ENCODE measurements around the gene MYLK. TPM values are rescaled to one million over a fixed set of nuclear protein-coding genes. Genes with fewer than 3 reads are reported as not detected.
"Not testable (repeated sequence)": the region's sequence is repeated elsewhere in the genome, so short reads cannot be mapped to it uniquely, and the experiment has no call there.

MYLK gene
- polyA plus RNA-seq, 3 donors: 125 to 143 (median 136) TPM

DNA sequence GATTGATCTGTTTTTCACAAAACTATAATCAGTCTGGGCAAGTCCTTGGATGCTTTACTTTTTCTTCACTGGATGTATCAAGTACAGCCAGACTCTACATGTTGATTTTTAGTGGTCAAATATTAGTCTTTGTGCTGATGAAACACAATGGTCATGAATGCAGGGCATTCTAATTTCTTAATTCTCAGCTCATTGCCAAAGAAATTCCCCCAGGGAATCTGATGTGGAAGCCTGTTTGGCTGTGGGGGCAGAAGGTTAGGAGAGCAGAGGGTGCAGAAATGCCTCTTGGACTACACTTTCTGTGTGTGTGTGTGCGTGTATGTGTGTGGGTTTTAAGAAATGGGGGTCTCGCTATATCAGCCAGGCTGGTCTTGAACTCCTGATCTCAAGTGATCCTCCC is 250.6 kb downstream of the MYLK start:
- DNase-seq (ENCODE audit: extremely low read depth in 1 of 11, low read depth in 9 of 11, low spot score in 4 of 11): no peak

- DNase-seq (ENCODE audit: extremely low read depth in 1 of 11, low read depth in 9 of 11, low spot score in 4 of 11): no peak
Observed at GRCh38 chr3:123632161-123632655, 251.9 kb downstream of the MYLK start.

DNA sequence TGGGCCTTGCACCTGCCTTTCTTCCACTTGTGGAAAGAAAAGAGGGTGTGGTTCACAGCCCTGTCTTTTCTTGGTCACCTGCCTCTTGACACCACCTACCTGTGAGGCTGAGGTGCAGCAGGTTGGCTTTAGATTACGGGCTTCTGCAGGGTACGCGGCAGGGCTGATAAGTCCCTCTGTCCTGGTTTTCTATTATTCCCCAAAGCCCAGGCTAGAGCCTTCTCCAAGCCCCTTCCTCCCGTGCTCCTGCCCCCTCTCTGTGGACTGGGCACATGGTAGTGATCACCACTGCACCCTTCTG is 254.4 kb downstream of the MYLK start:
- DNase-seq (ENCODE audit: extremely low read depth in 1 of 11, low read depth in 9 of 11, low spot score in 4 of 11): no peak

- DNase-seq (ENCODE audit: extremely low read depth in 1 of 11, low read depth in 9 of 11, low spot score in 4 of 11): no peak
Observed at GRCh38 chr3:123628996-123629746, 255.0 kb downstream of the MYLK start.

- DNase-seq (ENCODE audit: extremely low read depth in 1 of 11, low read depth in 9 of 11, low spot score in 4 of 11): no peak
Observed at GRCh38 chr3:123627673-123628670, 256.2 kb downstream of the MYLK start.

- DNase-seq (ENCODE audit: extremely low read depth in 1 of 11, low read depth in 9 of 11, low spot score in 4 of 11): no peak
Observed at GRCh38 chr3:123626881-123627280, 257.3 kb downstream of the MYLK start.

DNA sequence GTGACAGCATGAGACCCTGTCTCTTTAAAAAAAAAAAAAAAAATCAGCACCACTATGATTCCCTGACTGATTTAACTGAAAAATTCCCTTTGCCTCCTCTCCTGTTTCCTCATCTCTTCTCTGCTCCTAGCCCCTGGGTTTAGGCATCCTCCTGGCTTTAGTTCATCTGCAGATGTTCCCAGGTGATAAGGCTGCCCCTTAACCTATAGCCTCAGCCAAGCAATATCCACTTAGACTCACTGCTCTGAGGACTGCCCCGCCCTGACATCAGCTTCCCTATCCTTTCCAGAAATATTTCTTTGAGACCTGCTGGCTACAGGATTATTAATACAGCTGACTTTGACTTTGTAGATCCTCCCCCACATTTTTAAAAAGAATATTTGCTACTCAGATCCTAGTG is 259.8 kb downstream of the MYLK start:
- no peak for DNase-seq (ENCODE audit: extremely low read depth in 1 of 11, low read depth in 9 of 11, low spot score in 4 of 11)

GRCh38 chr3:123623346-123623880 is 260.7 kb downstream of the MYLK start:
- no peak for DNase-seq (ENCODE audit: extremely low read depth in 1 of 11, low read depth in 9 of 11, low spot score in 4 of 11)

DNA sequence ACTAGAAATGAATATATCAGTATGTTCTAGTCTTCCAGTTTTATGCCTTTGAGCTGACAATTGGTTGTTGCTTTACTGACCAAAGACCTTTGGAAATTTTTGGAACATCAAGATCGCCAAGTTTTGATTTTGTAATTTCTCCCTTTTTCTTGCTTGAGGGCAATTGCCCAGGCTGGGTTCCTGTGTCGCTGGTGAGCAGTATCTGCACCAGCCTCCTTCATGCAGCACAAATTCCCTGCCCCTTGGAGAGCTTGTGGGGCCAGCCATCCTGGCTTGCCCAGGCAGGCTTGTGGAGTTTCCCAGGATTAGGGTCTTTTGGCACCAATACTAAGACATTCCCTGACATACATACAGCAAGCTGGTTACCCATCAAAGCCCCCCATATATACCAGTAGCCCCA is 261.4 kb downstream of the MYLK start:
- no peak for DNase-seq (ENCODE audit: extremely low read depth in 1 of 11, low read depth in 9 of 11, low spot score in 4 of 11)

DNA sequence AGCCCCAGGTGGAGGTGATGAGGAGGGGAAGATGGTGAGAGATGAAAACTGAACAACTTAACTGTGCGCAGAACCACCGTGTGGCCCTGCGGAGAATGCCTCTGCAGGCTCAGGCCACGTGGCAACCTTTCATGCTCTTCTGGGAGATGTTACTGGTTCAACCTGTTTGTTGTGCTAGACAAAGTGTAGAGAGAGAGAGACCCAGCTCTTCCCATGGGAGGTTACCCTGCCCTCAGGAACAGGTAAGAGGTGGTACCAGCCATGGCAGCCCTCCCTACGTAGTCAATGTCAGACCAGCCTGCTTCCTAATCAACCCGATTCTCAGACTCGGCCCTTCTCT is 262.3 kb downstream of the MYLK start:
- no peak for DNase-seq (ENCODE audit: extremely low read depth in 1 of 11, low read depth in 9 of 11, low spot score in 4 of 11)

- DNase-seq (ENCODE audit: extremely low read depth in 1 of 11, low read depth in 9 of 11, low spot score in 4 of 11): no peak
Observed at GRCh38 chr3:123621186-123621849, 262.8 kb downstream of the MYLK start.

GRCh38 chr3:123620343-123620742 is 263.8 kb downstream of the MYLK start:
- no peak for DNase-seq (ENCODE audit: extremely low read depth in 1 of 11, low read depth in 9 of 11, low spot score in 4 of 11)

- DNase-seq (ENCODE audit: extremely low read depth in 1 of 11, low read depth in 9 of 11, low spot score in 4 of 11): peak in 2 of 11 donors; percentile 28 to 31
Observed at GRCh38 chr3:123618768-123619484, 265.2 kb downstream of the MYLK start.

- DNase-seq (ENCODE audit: extremely low read depth in 1 of 11, low read depth in 9 of 11, low spot score in 4 of 11): no peak
Observed at GRCh38 chr3:123618076-123618708, 265.9 kb downstream of the MYLK start.

GRCh38 chr3:123616593-123616992 is 267.5 kb downstream of the MYLK start:
- no peak for DNase-seq (ENCODE audit: extremely low read depth in 1 of 11, low read depth in 9 of 11, low spot score in 4 of 11)

GRCh38 chr3:123613543-123613942 is 270.6 kb downstream of the MYLK start:
- DNase-seq (ENCODE audit: extremely low read depth in 1 of 11, low read depth in 9 of 11, low spot score in 4 of 11): no peak

DNA sequence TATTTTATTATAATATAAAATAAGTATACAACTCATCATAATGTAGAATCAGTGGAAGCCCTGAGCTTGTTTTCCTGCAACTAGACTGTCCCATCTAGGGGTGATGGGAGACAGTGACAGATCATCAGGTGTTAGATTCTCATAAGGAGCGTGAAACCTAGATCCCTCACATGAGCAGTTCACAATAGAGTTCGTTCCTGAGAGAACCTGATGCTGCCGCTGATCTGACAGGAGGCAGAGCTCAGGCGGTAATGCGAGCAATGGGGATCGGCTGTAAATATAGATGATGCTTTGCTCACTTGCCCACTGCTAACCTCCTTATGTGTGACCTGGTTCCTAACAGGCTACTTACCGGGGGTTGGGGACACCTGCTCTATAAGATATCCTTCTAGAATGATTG is 272.5 kb downstream of the MYLK start:
- not testable (repeated sequence) for DNase-seq (ENCODE audit: extremely low read depth in 1 of 11, low read depth in 9 of 11, low spot score in 4 of 11)

- no peak for DNase-seq (ENCODE audit: extremely low read depth in 1 of 11, low read depth in 9 of 11, low spot score in 4 of 11)
Observed at GRCh38 chr3:123611082-123611481, 273.1 kb downstream of the MYLK start.

Measured in renal cortex interstitium (tissue), 11 donors.